Panc1 (cell line): ENCODE data around the gene CFAP57. TPM values are rescaled to one million over a fixed set of nuclear protein-coding genes. Genes with fewer than 3 reads are reported as not detected.

Experiments used
- ATAC-seq: fragments of 200-7000 bp; cut with Tn5 transposase; 2 replicates; pipeline ENCODE4 v1.9.1; 2020; ENCODE audit warnings: mild to moderate bottlenecking, moderate library complexity
- BruUV-seq: library from RNA; stranded (reverse); fragments of 400-500 nt; replicated peaks from 2 replicates; lab custom pipeline; 2021; lab: Mats Ljungman, UMichigan
- CTCF ChIA-PET: fragments of 300-600 bp; sonication (Branson Sonifier 250); formaldehyde crosslinking; loops from one replicate; lab custom pipeline; 2022; ENCODE audit warnings: antibody characterized with exemption; lab: Charles Lee
- POLR2A ChIA-PET: fragments of 300-600 bp; sonication (Branson Sonifier 250); formaldehyde crosslinking; loops from one replicate; lab custom pipeline; 2022; ENCODE audit warnings: antibody characterized with exemption; lab: Charles Lee
- DNase-seq: peaks from one replicate; pipeline ENCODE4 v3.0.0-alpha.2; 2010; ENCODE audit warnings: low read depth, low spot score
- H3K27ac ChIP-seq: 2 replicates; pipeline ENCODE4 v1.5.1; 2011; ENCODE audit warnings: mild to moderate bottlenecking, low read length, inconsistent platforms
- H3K27me3 ChIP-seq: fragments of 200-500 bp; sonication (Bioruptor generic); 2 replicates; pipeline ENCODE4 v1.6.0; 2014; ENCODE audit warnings: low read length, inconsistent platforms; ENCODE audit not compliant: control insufficient read depth, insufficient read depth
- H3K36me3 ChIP-seq: fragments of 200-500 bp; sonication (Bioruptor generic); 2 replicates; pipeline ENCODE4 v1.5.1; 2014; ENCODE audit warnings: inconsistent platforms, mild to moderate bottlenecking, low read length, moderate library complexity; ENCODE audit not compliant: control insufficient read depth, insufficient read depth
- H3K4me1 ChIP-seq: 2 replicates; pipeline ENCODE4 v1.5.1; 2011; ENCODE audit warnings: inconsistent platforms, mild to moderate bottlenecking, low read length, moderate library complexity; ENCODE audit not compliant: control insufficient read depth, insufficient read depth
- H3K4me3 ChIP-seq, 2 experiments: 2 replicates each; pipeline ENCODE4 v1.5.1; 2011 to 2012; ENCODE audit warnings: low read depth in 2 of 2, low read length in 2 of 2, mild to moderate bottlenecking in 2 of 2, inconsistent platforms in 1 of 2, moderate library complexity in 1 of 2
- H3K9me3 ChIP-seq: fragments of 200-500 bp; sonication (Bioruptor generic); 2 replicates; pipeline ENCODE4 v1.5.1; 2014; ENCODE audit warnings: low read depth, mild to moderate bottlenecking, inconsistent platforms, low read length, moderate library complexity; ENCODE audit not compliant: control insufficient read depth, insufficient read depth
- POLR2AphosphoS5 ChIP-seq: IDR thresholded peaks from 2 replicates; pipeline ENCODE4 v1.6.1; 2012; ENCODE audit warnings: mild to moderate bottlenecking, low read depth, low read length, moderate library complexity
- SIN3A ChIP-seq: IDR thresholded peaks from 2 replicates; pipeline ENCODE4 v1.6.1; 2012; ENCODE audit warnings: low read depth, mild to moderate bottlenecking, low read length, moderate library complexity, borderline replicate concordance; ENCODE audit not compliant: insufficient read depth
- TCF7L2 ChIP-seq: IDR thresholded peaks from 2 replicates; pipeline ENCODE4 v1.6.1; 2011; ENCODE audit warnings: mild to moderate bottlenecking, low read depth, low read length, inconsistent platforms
- in situ Hi-C: cut with HindIII; loops from 2 replicates; pipeline ENCODE4 v1.10.0; 2016; ENCODE audit warnings: low sequenced_read_pairs, low pct_unique_long_range_greater_than_20kb
- intact Hi-C: fragments of 100-400 bp; cut with micrococcal nuclease; formaldehyde crosslinking; loops from one replicate; pipeline ENCODE4 v1.10.0; 2022; ENCODE audit not compliant: unreplicated experiment
- total RNA-seq: library from RNA; stranded (reverse); gene quantifications from one replicate; pipeline ENCODE4 v1.2.1, GENCODE V29; 2021; ENCODE audit not compliant: unreplicated experiment
- TF ChIP-seq, protein P1 (sequence below): fragments of 450-650 bp; IDR thresholded peaks from 2 replicates; pipeline ENCODE4 v1.5.1; 2017; ENCODE audit warnings: mild to moderate bottlenecking
- TF ChIP-seq, protein P2 (sequence below), 2 experiments: IDR thresholded peaks; 2 replicates each; pipeline ENCODE4 v1.6.1; 2011 to 2012; ENCODE audit warnings: low read depth in 2 of 2, control low read depth in 1 of 2, low read length in 1 of 2, mild to moderate bottlenecking in 1 of 2, moderate library complexity in 1 of 2; ENCODE audit not compliant: insufficient read depth in 1 of 2

The CFAP57 gene
- total RNA-seq, 1 experiment from 2014 or later = 0.69 TPM

DNA sequence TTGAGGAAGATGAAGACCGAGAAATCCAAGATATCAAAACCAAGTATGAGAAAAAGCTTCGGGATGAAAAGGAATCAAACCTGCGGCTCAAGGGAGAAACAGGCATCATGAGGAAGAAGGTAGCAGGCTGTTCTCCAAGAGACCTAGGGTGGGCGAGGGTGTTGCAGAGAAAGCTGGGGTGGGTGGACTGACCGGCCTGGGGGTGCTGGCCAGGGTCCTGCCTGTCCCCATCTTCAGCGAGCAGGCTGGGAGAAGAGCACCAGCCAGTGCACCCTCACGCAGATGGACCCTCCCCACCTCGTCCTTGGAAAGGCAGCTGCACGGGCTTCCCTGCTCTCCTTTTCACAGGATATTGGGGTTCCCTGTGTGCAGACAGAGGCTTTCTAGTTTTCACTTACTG is 50.7 kb downstream of the CFAP57 start:
- 0 out of 2 replicates have a peak, but pooled peaks cover 3% of the 10 kb centered on the region for H3K4me1 ChIP-seq
- H3K9me3 ChIP-seq = no peaks in the 10 kb centered on the region
- in situ Hi-C loops (no loop called here), intact Hi-C loops (no loop called here)
- ChIA-PET CTCF (interaction anchor here (0.7 kb wide), 1 partner anchor 22 kb away, joined by 4 read pairs; no protein-coding TSS in a partner anchor), POLR2A (no interaction called here)
- TF ChIP-seq, protein P1, sequence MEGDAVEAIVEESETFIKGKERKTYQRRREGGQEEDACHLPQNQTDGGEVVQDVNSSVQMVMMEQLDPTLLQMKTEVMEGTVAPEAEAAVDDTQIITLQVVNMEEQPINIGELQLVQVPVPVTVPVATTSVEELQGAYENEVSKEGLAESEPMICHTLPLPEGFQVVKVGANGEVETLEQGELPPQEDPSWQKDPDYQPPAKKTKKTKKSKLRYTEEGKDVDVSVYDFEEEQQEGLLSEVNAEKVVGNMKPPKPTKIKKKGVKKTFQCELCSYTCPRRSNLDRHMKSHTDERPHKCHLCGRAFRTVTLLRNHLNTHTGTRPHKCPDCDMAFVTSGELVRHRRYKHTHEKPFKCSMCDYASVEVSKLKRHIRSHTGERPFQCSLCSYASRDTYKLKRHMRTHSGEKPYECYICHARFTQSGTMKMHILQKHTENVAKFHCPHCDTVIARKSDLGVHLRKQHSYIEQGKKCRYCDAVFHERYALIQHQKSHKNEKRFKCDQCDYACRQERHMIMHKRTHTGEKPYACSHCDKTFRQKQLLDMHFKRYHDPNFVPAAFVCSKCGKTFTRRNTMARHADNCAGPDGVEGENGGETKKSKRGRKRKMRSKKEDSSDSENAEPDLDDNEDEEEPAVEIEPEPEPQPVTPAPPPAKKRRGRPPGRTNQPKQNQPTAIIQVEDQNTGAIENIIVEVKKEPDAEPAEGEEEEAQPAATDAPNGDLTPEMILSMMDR = no peak
- TF ChIP-seq, protein P2, sequence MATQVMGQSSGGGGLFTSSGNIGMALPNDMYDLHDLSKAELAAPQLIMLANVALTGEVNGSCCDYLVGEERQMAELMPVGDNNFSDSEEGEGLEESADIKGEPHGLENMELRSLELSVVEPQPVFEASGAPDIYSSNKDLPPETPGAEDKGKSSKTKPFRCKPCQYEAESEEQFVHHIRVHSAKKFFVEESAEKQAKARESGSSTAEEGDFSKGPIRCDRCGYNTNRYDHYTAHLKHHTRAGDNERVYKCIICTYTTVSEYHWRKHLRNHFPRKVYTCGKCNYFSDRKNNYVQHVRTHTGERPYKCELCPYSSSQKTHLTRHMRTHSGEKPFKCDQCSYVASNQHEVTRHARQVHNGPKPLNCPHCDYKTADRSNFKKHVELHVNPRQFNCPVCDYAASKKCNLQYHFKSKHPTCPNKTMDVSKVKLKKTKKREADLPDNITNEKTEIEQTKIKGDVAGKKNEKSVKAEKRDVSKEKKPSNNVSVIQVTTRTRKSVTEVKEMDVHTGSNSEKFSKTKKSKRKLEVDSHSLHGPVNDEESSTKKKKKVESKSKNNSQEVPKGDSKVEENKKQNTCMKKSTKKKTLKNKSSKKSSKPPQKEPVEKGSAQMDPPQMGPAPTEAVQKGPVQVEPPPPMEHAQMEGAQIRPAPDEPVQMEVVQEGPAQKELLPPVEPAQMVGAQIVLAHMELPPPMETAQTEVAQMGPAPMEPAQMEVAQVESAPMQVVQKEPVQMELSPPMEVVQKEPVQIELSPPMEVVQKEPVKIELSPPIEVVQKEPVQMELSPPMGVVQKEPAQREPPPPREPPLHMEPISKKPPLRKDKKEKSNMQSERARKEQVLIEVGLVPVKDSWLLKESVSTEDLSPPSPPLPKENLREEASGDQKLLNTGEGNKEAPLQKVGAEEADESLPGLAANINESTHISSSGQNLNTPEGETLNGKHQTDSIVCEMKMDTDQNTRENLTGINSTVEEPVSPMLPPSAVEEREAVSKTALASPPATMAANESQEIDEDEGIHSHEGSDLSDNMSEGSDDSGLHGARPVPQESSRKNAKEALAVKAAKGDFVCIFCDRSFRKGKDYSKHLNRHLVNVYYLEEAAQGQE (IDR thresholded peaks at IDR 0.05; ENCODE audit: insufficient read depth in 1 of 2, low read depth in 2 of 2, low read length in 1 of 2) = peak; percentile 45 to 52; a peak in 1 of 4 replicates
- no peak overlapping the region for H3K27ac ChIP-seq
- H3K4me3 ChIP-seq = no peak overlapping the region
- no TSS peak for BruUV-seq
- no peaks in the 10 kb centered on the region for H3K36me3 ChIP-seq
- H3K27me3 ChIP-seq = no peaks in the 10 kb centered on the region
- ATAC-seq (no peak), DNase-seq (no peak)

DNA sequence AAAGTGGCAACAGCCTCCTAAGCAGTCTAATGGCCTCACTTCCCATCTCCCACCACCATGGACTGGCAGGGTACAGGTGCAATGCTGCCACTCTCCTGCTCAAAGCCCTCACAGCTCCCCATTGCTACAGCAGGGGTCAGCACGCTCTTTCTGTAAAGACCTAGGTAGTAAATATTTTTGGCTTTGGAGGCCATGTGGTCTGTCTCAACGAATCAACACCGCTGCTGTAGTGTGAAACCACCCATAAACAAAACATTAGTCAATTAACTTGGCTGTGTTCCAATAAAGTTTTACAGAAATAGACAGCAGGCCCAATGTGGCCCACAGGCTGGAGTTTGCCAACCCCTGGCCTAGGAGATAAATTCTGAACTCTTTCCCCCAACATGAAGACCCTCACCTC is 53.0 kb downstream of the CFAP57 start:
- in situ Hi-C loops = no loop called here
- Histone ChIP-seq H3K9me3 (no peaks in the 10 kb centered on the region), H3K27ac (no peak overlapping the region), H3K27me3 (no peaks in the 10 kb centered on the region), H3K36me3 (no peaks in the 10 kb centered on the region), H3K4me3 (no peak overlapping the region), H3K4me1 (0 out of 2 replicates have a peak, but pooled peaks cover 3% of the 10 kb centered on the region)
- ChIA-PET POLR2A (no interaction called here), CTCF (no interaction called here)
- BruUV-seq = no TSS peak
- DNase-seq (no peak), ATAC-seq (no peak)
- TF ChIP-seq POLR2AphosphoS5 (no peak), SIN3A (no peak), TCF7L2 (no peak)
- TF ChIP-seq, protein P2 (IDR thresholded peaks at IDR 0.05; ENCODE audit: insufficient read depth in 1 of 2, low read depth in 2 of 2, low read length in 1 of 2) = no peak
- TF ChIP-seq, protein P1 = no peak
- intact Hi-C loops = loop anchor here (5.0 kb wide), 1 partner anchor 187 kb away; no protein-coding TSS in a partner anchor
